IPS DF 4.7 (cell line): ENCODE measurements around the gene FNDC3A.
"Not testable (repeated sequence)": the region's sequence is repeated elsewhere in the genome, so short reads cannot be mapped to it uniquely, and the experiment has no call there.

Source experiments
- DNase-seq: peaks from one replicate; pipeline ENCODE4 v3.0.0-alpha.2; 2013; ENCODE audit warnings: low spot score; ENCODE audit errors: extremely low read depth

Gene FNDC3A

DNA sequence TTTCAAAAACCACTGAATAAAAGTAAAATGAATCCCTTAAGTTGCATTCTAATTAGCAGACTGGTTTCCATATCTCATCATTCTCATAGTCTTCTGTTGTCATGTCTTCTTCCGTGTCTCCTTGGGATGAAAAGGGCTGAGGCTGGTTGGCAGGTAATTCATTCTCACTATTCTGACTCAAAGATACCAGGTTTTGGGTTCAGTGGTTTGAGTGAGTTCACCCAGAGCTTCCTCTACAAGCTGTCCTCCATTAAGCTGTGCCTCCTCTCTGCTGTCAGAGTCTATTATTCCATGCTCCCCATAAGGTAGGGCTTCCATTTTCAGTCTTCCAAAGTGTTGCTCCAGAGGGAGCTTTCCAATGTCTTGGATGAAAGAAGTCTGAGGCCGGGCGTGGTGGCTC is 68.3 kb downstream of the FNDC3A start:
- DNase-seq, result no peak

DNA sequence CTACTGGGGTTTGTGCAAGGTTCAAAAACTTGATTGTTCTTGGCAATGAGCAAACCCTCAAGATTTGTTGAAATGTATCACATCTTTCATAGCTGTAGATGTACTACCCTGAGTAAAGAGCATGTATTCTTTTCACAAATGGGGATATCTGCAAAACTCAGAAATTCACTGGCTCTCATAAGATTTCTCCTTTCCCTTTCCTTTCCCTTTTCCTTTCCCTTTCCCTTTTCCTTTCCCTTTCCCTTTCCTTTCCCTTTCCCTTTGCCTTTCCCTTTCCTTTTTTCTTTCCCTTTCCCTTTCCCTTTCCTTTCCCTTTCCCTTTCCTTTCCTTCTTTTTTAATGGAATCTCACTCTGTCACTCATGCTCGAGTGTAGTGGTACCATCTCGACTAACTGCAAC is 69.1 kb downstream of the FNDC3A start:
- DNase-seq, result no peak

DNA sequence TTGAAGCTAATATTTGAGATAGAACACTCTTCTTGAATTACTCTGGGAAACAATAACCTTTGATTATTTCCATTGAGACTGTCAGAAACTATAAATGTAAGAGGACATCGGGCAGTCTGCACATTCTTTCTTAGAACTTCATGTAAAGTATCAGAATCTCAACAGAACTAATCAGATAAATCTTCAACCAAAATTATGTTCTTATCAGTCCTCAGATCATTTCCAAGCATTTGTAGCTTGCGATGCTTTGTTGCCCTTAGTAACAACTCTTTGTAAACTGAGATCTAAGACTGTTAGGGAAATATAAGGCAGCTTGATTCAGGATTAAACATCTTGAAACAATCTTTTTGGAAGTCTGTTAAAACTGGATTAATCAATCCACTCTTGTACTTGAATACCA is 70.3 kb downstream of the FNDC3A start:
- no peak for DNase-seq

DNA sequence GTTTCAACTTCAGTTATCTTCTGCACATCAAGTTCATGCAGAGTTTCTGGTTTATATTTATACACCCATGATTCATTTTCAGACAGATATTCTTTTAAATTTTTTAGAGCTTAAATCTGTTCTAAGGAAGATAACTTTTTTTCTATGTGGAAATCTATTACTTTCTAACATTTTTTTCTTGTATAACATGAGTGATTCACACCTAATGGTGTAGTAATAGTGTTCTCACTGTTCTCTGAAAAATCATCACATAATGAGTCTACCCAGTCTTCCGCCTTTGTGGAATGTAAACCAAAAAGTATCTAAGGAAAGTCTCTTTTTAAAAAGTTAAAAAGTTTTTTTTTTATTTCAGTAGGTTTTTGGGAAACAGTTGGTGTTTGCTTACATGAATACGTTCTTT is 70.8 kb downstream of the FNDC3A start:
- no peak for DNase-seq

DNA sequence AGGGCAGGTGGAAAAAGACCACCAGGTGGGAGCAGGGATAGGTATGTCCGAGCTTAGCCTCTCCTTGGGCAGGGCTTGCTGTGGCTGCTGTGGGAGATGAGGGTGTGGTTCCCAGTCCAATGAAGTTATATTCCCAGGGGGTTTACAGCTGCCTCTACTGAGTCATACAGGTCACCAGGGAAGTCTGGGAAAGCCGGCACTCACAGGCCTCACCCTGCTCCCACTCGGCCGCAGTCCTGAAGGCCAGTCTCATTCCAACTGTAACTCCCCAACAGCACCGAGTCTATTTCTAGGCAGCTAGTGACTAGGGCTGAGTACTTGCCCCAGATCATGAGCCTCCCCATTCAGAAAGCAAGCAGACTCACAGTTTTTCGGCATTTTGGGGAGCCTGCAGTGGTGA is 77.1 kb downstream of the FNDC3A start:
- no peak for DNase-seq

DNA sequence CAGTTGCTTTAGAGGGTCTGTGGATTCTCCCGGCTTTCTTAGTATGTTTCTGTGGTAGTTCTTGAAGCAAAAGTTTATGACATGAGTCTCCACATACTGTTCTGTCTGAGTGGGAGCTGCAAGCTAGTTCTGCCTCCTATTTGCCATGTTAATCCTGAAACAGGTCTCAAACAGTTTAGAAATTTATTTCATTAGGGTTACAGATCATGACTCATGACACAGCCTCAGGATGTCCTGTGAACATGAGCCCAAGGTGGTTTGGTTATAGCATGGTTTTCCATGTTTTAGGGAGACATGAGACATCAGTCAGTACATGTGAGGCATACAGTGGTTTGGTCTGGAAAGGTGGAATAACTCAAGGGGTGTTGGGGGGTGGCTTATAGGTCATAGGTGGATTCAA is 77.5 kb downstream of the FNDC3A start:
- no peak for DNase-seq

DNA sequence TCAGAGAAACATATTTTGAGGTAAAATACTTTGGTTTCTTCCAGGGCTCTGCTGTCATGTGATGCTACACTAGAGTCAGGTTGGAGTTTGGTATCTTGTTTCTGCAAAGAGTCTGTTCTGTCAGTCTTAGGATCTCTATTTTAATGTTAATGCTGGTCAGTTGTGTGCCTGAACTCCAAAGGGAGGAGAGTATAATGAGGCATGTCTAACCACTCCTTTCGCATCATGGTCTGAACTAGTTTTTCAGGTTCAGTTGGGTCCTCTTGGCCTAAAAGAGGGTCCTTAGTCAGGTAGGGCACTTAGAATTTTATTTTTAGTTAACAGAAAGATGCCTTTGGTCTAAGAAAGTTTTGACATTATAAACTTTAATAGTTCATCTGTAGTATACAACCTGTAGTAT is 78.2 kb downstream of the FNDC3A start:
- DNase-seq, result no peak

DNA sequence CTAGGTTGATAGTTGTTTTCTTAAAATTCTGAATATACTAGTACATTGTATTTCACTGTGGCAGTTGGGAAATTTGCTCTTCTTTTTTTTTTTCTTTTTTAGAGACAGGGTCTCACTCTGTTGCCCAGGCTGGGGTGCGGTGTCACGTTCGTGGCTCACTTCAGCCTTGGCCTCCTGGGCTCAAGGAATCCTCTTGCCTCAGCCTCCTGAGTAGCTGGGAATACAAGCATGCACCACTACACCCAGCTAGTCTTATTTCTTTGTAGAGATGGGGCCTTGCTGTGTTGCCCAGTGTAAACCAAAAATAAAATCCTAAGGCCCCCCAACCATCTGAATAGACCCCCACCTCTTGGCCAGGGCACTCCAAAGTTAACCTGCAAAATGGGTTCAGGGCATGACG is 79.3 kb downstream of the FNDC3A start:
- DNase-seq, result no peak

DNA sequence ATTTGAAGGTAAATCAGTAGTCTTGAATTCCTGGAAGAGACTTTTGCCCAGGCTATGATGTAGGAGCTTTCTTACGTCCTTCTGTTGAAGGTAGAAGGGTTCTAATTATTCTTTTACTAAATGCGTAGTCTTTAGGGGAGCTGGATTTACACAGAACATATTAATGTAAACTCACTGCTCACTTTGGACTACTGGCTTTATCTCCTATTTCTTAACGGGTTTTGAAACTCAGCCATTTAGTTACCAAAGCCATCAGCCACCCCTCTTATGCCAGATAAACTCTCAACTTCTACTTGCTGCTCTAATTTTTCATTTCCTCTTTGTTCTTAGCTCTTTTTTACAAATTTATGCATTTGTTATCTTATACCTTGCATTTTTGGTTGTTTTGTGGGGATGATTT is 81.5 kb downstream of the FNDC3A start:
- DNase-seq, result no peak

DNA sequence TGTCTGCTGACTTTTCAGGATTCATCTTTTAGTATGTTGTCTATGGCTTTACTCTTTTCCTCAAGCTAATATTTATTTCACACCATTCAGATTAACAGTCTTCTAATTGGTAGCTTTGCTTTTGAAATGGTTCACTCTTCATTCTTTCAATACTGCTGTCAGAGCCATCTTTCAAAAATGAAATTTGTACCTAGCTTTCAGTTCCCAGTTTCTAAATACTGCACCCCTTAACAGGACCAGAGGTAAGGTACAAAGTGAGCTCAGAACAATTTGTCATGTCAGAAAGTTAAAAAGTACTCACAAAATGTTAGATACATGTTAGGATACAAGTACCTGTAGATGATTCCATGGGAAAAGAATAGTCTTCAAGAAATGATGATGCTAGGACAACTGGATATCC is 83.0 kb downstream of the FNDC3A start:
- DNase-seq, result no peak

DNA sequence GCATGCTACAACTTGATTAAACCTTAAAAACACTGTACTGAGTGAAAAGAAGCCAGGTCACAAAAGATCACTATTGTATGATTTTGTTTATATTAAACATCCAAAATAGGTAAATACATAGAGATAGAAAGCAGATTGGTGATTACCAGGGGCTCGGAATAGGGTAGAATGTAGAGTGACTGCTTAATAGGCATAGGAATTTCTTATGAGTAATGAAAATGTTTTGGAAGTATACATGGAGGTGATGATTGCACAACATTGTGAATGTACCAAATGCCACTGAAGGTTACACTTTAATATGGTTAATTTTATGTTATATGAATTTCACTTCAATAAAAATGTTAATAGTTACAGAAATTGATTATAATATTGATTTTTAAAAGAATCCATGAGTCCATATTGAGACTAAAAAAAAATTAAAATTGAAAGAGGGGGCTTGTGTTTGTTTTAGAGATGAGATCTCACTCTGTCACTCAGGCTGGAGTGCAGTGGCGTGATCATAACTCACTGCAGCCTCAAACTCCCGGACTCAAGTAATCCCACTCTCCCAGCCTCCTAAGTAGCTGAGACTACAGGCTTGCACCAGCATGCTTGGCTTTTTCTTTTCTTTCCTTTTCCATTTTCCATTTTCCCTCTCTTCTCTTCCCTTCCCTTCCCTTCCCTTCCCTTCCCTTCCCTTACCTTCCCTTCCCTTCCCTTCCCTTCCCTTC is 85.1 kb downstream of the FNDC3A start:
- DNase-seq, result no peak

DNA sequence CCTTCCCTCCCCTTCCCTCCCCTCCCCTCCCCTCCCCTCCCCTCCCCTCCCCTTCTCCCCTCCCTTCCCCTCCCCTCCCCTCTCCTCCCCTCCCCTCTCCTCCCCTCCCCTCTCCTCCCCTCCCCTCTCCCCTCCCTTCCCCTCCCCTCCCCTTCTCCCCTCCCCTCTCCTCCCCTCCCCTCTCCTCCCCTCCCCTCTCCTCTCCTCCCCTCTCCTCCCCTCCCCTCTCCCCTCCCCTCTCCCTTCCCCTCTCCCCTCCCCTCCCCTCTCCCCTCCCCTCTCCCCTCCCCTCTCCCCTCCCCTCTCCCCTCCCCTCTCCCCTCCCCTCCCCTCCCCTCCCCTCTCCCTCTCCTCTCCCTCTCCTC is 85.7 kb downstream of the FNDC3A start:
- not testable (repeated sequence) for DNase-seq

DNA sequence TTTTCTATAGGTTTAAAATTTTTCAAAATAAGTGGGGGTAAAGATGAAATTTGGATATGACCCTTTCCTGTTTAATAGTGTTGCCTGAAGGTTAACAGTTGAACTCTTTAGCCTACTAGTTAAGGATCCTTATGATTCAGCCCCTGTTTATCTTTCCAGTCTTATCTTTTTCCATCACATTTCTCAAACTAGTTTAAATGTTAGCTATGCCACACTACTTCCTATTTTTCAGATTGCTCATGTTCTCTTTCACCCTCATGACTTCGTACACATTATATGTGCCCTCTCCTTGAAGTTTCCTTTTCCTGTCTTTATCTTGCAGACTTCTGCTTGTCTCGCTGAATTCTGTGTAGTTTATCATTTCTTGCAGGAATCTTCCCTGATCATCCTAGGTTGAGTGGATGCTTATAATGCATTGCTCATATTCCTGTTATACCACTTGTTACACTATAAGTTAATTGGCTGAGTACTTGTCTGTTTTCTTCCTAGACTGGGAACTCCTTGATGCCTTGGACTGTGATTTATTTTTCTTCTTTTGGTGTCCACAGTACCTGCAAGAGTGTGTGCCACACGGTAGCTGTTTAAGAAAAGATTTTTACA is 86.7 kb downstream of the FNDC3A start:
- no peak for DNase-seq

DNA sequence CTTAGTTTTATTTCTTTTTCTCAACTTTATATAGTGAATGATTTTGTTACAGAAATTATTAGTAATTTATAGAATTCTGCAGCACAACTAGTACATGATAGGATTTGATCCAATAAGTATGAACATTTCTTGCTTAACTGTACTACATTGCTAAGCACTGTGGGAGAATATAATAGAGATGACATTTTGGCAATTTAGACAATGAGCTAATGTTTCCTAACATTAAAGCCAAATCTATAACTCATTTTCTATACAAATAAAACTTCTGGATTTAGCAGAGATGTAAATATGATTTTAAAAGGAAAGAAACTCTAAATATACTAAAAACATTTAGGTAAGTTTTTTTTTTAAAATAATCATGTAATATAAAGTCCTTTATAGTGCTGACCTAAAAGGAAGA is 87.3 kb downstream of the FNDC3A start:
- no peak for DNase-seq

DNA sequence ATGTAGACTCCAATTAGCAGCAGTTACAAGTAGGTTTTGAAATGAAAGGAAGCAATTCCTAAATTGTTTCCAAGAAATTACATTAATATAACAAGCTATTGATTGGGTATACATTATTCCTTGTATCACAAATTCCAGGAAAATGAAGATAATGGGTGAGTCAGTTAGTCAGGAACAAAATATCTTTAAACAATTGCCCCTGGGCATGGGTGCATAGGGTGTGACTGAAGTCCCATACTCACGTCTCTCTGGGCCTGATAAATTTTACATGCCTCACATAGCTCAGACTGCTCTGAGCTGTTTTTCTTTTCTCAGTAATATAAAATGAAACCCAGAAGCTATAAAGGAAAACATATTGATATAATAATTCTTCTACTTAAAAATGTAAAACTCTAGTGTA is 87.8 kb downstream of the FNDC3A start:
- no peak for DNase-seq

DNA sequence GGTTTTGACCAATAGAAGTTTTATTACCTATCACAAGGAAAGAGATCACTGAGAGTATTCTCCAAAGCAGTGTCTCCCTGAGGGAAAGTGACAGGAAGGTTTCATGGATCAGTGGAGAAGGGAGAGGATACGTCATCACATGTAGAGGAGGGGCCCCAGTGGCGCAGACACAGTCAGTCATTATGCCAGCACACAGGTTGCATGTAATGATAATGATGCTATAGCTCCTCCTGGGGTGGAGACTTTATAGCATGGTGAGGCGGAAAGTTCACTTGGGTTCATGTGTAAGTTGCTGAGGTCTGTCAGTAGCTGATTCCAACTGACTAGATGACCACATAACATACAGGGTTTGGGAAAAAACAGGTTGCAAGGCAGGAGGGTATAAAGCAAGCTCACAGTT is 88.8 kb downstream of the FNDC3A start:
- DNase-seq, result no peak

DNA sequence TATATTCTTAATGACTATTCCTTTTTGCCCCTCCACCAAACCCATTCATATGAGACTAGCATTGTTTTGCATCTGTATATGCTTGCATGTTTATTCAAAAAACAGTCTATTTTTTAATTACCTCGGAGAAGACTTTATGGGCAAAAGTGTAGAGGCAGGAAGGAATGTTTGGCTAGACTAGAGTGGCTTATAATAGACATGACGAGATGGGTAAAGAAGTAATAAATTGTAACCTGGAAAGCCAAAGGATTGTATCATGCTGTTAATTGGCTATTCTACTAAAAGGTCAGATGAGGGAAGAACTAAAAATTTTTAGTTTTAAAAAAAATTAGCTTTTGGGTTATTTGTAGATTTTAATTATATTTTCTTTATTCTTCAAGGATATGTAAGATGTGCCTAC is 91.1 kb downstream of the FNDC3A start:
- DNase-seq, result no peak

DNA sequence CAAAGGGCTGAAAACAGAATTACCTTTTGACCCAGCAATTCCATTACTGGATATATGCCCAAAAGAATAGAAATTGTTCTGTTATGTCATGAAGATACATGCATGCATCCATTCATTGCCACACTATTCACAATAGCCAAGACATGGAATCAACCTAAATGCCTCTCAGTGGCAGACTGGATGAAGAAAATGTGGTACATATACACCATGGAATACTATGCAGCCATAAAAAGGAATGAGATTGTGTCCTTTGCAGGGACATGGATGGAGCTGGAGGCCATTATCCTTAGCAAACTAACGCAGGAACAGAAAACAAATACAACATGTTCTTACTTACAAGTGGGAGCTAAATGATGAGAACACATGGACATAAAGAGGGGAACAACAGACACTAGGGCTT is 92.8 kb downstream of the FNDC3A start:
- DNase-seq, result not testable (repeated sequence)

DNA sequence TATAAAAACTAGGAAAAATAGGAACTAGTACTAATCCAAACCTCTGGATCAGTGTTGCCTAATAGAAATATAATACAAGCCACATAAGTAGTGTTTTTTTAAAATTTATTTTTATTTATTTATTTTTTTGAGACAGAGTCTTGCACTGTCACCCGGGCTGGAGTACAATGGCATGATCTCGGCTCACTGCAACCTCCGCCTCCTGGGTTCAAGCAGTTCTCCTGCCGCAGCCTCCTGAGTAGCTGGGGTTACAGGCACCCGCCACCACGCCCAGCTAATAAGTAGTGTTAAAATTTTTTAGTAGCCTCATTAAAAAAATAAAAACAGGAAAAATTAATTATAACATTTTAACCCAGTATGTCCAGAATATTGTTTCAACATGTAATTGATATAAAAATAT is 94.3 kb downstream of the FNDC3A start:
- DNase-seq, result not testable (repeated sequence)

DNA sequence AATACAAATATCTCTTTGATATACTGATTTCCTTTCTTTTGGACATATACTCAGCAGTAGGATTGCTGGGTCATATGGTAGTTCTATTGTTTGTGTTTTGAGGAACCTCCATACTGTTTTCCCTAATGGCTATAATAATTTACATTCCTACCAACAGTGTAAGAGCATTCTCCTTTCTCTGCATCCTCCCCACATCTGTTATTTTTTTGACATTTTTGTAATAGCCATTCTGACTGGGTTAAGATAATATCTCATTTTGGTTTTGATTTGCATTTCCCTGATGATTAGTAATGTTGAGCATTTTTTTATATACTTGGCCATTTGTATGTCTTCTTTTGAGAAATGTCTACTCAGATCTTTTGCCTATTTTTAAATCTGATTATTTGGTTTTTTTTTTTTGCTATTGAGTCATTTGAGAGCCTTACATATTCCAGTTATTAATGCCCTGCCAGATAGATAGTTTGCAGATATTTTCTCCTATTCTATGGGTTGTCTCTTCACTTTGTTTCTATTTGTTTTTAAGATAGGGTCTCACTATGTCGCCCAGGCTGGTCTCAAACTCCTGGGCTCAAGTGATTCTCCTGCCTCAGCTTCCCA is 95.7 kb downstream of the FNDC3A start:
- no peak for DNase-seq

DNA sequence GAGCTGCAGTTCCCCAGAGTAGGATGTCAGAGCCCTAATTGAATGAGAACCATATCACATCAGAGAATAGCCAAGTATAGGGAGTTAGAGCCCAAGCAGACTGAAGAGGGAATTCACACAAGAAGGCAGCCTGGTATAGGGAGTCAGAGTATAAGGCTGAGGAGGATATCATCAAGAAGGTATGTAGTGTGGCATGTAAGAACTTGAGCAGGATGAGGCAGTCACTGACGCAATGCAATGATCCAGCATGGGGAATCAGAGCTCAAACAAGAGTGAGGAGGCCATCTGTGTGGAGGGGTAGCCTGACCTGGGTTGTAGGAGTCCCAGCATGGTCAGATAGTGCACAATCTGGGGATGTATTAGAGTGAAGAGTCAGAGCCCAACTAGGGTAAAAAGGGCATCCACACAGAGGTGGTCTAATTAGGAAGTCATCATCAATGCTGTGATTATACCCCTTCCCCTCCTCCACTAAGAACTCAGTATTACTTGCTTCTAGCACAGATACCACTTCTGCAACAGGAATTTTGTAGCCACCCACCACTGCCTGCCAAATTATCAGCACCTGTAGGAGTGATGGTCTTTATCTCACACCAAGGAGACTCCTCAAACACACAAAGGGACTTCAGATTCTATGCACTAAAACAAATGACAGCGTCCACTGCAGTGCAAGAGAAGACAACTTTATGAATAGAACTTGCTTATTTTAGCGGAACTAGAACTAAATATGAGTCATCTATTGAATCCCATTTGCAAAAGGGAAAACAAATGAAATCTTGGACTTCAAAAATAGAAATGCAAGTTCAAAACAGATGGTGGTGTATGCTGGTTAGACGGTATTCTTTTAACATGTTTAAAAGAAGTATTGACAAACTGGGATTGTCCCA is 107.2 kb downstream of the FNDC3A start:
- no peak for DNase-seq

DNA sequence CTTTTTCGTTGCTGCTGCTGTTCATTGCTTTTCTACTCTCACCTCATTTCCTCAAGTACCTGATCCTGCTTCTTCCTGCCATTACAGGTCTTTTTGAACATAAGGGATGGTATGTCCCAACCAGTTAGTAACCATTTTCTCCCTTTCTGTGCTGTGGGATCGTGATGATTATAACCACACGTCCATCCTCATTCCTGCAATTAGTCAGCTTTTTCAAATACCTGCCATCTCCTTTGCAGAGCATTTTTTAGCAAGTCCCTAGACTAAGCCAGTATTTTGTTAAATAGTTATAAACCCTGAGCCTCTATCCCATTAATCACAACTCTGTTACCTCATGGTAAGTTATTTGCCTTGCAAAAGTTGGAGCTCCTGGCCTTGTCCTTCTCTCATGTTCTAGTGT is 109.2 kb downstream of the FNDC3A start:
- no peak for DNase-seq
